Right lobe of liver (tissue), 4 donors: ENCODE results near the gene C16orf89.

Source experiments
- POLR2A ChIP-seq: fragments of 450-650 bp; IDR thresholded peaks from one replicate; pipeline ENCODE4 v1.6.1; 2017; ENCODE audit warnings: antibody characterized with exemption, mild to moderate bottlenecking
- TF ChIP-seq, protein P1 (sequence below), 4 donors: fragments of 200-600 bp in 3 of 4; fragments of 450-650 bp in 1 of 4; IDR thresholded peaks; one replicate each; pipeline versions ENCODE4 v1.5.1 to v1.8.0; 2016 to 2022; ENCODE audit warnings: antibody characterized with exemption in 4 of 4, mild to moderate bottlenecking in 2 of 4
- donor health status: DM: no; HTN: no; CAD: no.
- donor health status: DM: no; HTN: no; CAD: no.
- donor health status: DM: no; HTN: yes; CAD: no.

GRCh38 chr16:5078626-5079025 is 12.9 kb upstream of the C16orf89 start:
- TF ChIP-seq, protein P1, sequence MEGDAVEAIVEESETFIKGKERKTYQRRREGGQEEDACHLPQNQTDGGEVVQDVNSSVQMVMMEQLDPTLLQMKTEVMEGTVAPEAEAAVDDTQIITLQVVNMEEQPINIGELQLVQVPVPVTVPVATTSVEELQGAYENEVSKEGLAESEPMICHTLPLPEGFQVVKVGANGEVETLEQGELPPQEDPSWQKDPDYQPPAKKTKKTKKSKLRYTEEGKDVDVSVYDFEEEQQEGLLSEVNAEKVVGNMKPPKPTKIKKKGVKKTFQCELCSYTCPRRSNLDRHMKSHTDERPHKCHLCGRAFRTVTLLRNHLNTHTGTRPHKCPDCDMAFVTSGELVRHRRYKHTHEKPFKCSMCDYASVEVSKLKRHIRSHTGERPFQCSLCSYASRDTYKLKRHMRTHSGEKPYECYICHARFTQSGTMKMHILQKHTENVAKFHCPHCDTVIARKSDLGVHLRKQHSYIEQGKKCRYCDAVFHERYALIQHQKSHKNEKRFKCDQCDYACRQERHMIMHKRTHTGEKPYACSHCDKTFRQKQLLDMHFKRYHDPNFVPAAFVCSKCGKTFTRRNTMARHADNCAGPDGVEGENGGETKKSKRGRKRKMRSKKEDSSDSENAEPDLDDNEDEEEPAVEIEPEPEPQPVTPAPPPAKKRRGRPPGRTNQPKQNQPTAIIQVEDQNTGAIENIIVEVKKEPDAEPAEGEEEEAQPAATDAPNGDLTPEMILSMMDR (IDR thresholded peaks at IDR 0.05) = no peak
- no peak for TF ChIP-seq POLR2A
